Diencephalon (tissue), 1 donor: ENCODE results near the gene SPIN2A. TPM values are rescaled to one million over a fixed set of nuclear protein-coding genes. Genes with fewer than 3 reads are reported as not detected.

Source experiments
- total RNA-seq: library from RNA; depleted of rRNA; stranded (reverse); fragments of >200 nt; gene quantifications from one replicate; pipeline ENCODE4 v1.2.3, GENCODE V29; 2014

Gene SPIN2A
- total RNA-seq = 0.92 TPM

DNA sequence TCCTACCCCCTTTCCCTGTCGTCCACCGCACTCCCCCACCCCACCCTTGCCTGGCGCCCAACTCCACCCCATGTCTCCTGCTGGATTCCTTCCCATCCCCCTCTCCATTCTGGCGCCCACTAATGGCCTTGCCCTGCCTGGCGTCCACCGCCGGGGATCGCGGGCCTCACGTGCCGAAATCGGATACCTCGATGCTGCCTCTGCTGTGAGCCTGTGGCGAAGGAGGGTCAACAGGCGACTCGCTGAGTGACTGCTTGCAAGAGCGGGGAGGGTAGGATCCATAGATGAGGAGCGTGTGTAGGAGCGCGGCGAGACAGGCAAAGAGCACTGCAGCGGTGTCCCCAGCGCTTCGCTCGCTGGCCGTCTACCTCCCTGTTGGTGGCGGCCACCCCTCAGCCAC lies at the start of gene SPIN2A:
SPIN2A (minus strand) TSS at position 325 of the 400 bp plus-strand sequence. CDS start 800 bp downstream, outside the sequence.

GRCh38 chrX:57121162-57121755 lies 15.9 kb downstream of the SPIN2A start, which contains the start of gene SPIN2B:
TSS of gene SPIN2B (minus strand) at chrX:57121548.

Other genes starting within 250 kb of the SPIN2A start
- 34.1 TPM for gene SPIN3, start 141.9 kb downstream of the SPIN2A start, total RNA-seq
- gene SPIN2B, start 15.8 kb downstream of the SPIN2A start, total RNA-seq = 13.6 TPM
- 6.2 TPM for gene FAAH2, start 149.3 kb upstream of the SPIN2A start, total RNA-seq